ENCODE measurements around the gene FOXP1.

The FOXP1 gene

DNA sequence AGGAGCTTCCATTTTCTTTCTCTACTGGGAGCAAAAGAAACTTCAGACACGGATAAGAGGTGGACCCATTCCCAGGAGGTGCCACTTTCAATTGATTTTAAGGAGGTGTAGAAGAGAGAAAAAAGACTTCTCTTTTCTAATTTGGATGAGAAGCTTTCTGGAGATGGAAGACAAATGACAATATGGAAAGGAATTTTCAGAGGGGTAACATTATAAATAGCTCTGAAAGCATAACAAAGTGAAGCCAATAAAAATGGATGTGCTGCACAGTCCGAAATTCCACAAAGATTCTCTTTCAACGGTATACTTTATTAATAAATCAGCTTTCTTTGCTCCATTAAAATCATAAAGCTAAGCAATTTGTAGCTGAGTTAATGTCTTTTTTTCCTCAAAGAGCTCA is 663.9 kb downstream of the FOXP1 start:
- no peak for DNase-seq

DNA sequence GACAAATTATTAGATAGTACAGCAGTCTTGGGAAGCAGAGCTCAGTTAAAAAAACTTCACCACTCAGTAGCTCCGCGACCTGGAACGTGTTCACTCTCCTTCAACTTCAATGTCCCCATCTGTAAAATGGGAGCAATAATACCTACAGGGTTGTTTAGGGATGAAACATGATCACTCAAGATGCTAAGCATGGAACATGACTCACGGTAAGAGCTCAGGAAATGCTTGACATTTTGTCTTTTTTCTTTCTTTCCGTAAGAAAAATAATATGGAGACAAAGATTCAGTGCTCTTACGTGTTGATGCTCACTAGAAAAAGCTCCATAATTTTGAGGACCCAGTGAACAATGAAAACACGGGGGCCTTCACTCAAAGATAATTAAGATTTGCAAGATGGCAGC is 664.4 kb downstream of the FOXP1 start:
- DNase-seq: no peak

DNA sequence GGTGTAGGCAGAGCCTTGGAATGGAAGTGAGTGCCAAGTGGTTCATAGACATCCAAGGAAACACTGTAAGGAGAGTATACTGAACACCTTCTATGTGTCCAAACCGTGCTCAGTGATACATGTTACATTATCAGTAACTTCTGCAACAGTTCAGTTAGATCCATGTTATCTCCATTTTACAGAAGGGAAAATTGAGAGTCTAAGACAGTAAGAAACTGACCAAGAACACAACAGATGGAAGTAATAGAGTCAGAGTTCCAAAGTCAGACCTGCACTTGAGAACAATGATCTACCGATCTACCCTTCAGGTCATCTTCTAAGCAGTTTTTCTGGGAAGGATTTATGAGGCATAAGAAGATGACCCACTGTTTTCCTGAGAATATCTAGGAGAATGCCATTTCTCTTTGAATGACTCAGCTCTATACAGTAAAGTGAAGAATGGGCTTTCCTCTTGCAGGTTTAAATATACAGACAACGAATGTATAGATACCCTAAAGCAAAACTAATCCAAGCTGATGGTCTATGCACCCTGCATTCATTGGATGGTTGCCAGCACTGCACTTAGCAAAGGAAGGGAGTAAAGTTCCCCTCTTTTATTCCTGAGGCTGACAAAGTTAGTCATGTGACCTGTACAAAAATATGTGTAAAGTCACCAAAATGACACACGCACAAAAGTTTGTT is 667.0 kb downstream of the FOXP1 start:
- DNase-seq: no peak

DNA sequence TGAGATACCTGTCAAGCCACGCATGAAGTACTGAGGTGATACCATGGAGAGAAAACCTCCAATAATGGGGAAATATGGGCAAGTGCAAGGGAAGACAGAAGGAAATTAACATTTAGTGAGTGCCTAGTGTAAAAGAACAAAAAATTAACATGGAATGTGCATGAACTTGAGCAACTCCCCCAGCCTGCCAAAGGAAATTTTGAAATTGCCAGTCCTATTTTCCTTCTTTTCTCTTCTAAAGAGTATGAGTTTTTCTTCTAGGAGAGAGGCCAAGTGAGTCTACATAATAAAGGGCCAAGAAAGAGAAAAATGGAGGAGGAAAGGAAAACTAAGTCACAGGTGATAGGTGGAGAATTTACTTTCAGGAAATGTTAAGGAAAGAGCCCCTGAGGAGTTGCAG is 668.7 kb downstream of the FOXP1 start:
- DNase-seq: no peak

DNA sequence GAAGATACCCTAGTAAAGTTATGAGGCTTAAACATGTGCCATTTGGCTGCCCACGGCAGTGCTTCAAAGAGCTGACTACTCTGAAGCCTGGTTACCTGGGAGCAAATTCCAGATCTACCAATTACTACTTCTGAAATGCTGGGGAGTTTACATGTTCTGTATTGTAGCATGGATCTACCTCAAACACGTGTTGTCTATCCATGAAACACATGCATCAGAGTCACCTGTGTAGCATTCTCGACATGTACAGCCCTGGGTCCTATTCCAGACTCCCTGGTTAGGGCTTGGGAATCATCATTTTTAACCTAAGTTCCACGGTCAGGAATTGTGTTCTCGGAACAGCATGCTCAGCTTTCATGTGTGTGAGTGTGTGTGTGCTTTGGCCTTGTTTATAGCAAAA is 671.8 kb downstream of the FOXP1 start:
- DNase-seq: no peak

DNA sequence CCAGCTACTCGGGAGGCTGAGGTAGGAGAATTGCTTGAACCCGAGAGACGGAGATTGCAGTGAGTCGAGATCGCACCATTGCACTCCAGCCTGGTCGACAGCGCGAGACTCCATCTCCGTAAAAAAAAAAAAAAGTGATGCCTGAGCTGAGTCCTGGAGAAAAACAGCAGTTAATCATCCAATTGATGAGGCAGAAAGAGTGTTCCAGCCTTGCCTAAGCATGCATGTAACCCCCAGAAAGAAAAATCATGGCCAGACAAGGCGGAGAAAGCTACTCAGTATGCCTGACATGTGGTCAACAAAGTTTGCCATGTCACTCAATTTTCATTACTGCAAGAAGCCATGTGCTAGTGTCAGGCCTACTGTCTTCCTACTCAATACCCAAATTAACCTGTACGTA is 678.0 kb downstream of the FOXP1 start:
- DNase-seq: no peak

Data from activated CD8-positive, alpha-beta memory T cell treated with anti-CD3 and anti-CD28 coated beads, Interleukin-2, amount 50 U/mL, for 4 hours (primary cell).